ENCODE measurements around the gene PLD4. TPM values are rescaled to one million over a fixed set of nuclear protein-coding genes. Genes with fewer than 3 reads are reported as not detected.
A peak's percentile ranks its signal among the peaks of the same experiment; 100 is the strongest.
"Not testable (repeated sequence)": the region's sequence is repeated elsewhere in the genome, so short reads cannot be mapped to it uniquely, and the experiment has no call there.

Gene PLD4
- total and polyA plus RNA-seq, 7 donors: 0.28 to 7.1 (median 0.71) TPM; not detected in 2

GRCh38 chr14:104939666-104940410 lies 15.2 kb downstream of the PLD4 start:
- no peaks in the 10 kb centered on the region for H3K9me3 ChIP-seq

GRCh38 chr14:104940526-104941150 lies 16.0 kb downstream of the PLD4 start:
- no peaks in the 10 kb centered on the region for H3K27me3 ChIP-seq
- intact Hi-C loops (cut with DNase I): no loop called here
- DNase-seq: peak; percentile 32
- H3K4me3 ChIP-seq: no peak overlapping the region
- no peaks in the 10 kb centered on the region for H3K4me1 ChIP-seq
- 72 to 87% methylated on average over 3 of the region's 3 CpGs for WGBS, 2 donors
- H3K36me3 ChIP-seq: peaks cover 0 to 72% (median 22%) of the 10 kb centered on the region in 4 donors
- no peak overlapping the region for H3K27ac ChIP-seq
- no peaks in the 10 kb centered on the region for H3K9me3 ChIP-seq
- TF ChIP-seq CTCF (IDR thresholded peaks at IDR 0.05) (no peak), EP300 (IDR thresholded peaks at IDR 0.05) (no peak), POLR2AphosphoS5 (IDR thresholded peaks at IDR 0.05) (no peak), POLR2A (IDR thresholded peaks at IDR 0.05) (no peak)

More at GRCh38 chr14:104939666-104940410, 15.2 kb downstream of the PLD4 start:
- intact Hi-C loops (cut with DNase I): no loop called here
- WGBS, 2 donors: 29 to 62% methylated on average over 11 of the region's 11 CpGs
- TF ChIP-seq POLR2AphosphoS5 (IDR thresholded peaks at IDR 0.05) (no peak), POLR2A (IDR thresholded peaks at IDR 0.05) (no peak), EP300 (IDR thresholded peaks at IDR 0.05) (no peak), CTCF (IDR thresholded peaks at IDR 0.05) (no peak)
- Histone ChIP-seq H3K36me3 (peaks cover 0 to 64% (median 22%) of the 10 kb centered on the region in 4 donors), H3K27ac (no peak overlapping the region), H3K4me3 (no peak overlapping the region), H3K4me1 (no peaks in the 10 kb centered on the region), H3K27me3 (no peaks in the 10 kb centered on the region)
- peak; percentile 35 for DNase-seq

GRCh38 chr14:104941508-104942365 lies 17.1 kb downstream of the PLD4 start:
- Histone ChIP-seq H3K27me3 (no peaks in the 10 kb centered on the region), H3K27ac (no peak overlapping the region), H3K9me3 (no peaks in the 10 kb centered on the region), H3K36me3 (peaks cover 0 to 83% (median 22%) of the 10 kb centered on the region in 4 donors), H3K4me1 (no peaks in the 10 kb centered on the region), H3K4me3 (no peak overlapping the region)
- 90 to 94% methylated on average over 26 of the region's 26 CpGs for WGBS, 2 donors
- DNase-seq: peak; percentile 53
- TF ChIP-seq CTCF (IDR thresholded peaks at IDR 0.05) (no peak), POLR2AphosphoS5 (IDR thresholded peaks at IDR 0.05) (no peak), EP300 (IDR thresholded peaks at IDR 0.05) (no peak), POLR2A (IDR thresholded peaks at IDR 0.05) (no peak)
- intact Hi-C loops (cut with DNase I): no loop called here

- intact Hi-C loops (cut with DNase I): no loop called here
- peaks cover 0 to 92% (median 22%) of the 10 kb centered on the region in 4 donors for H3K36me3 ChIP-seq
- no peak overlapping the region for H3K4me3 ChIP-seq
- no peaks in the 10 kb centered on the region for H3K27me3 ChIP-seq
- 93 to 96% methylated on average over 16 of the region's 16 CpGs for WGBS, 2 donors
- H3K9me3 ChIP-seq: no peaks in the 10 kb centered on the region
- H3K27ac ChIP-seq: no peak overlapping the region
- peak; percentile 59 for DNase-seq
- TF ChIP-seq EP300 (IDR thresholded peaks at IDR 0.05) (no peak), POLR2A (IDR thresholded peaks at IDR 0.05) (no peak), CTCF (IDR thresholded peaks at IDR 0.05) (no peak), POLR2AphosphoS5 (IDR thresholded peaks at IDR 0.05) (no peak)
- no peaks in the 10 kb centered on the region for H3K4me1 ChIP-seq
Measured at GRCh38 chr14:104942586-104942985, 17.9 kb downstream of the PLD4 start.

GRCh38 chr14:104943216-104944015 lies 18.7 kb downstream of the PLD4 start:
- intact Hi-C loops (cut with DNase I); H3K4me1 ChIP-seq; H3K27ac ChIP-seq; H3K4me3 ChIP-seq; H3K27me3 ChIP-seq; H3K9me3 ChIP-seq: not testable (repeated sequence)
- WGBS, 2 donors: 91 to 93% methylated on average over 29 of the region's 29 CpGs
- H3K36me3 ChIP-seq: peaks cover 0 to 100% (median 22%) of the 10 kb centered on the region in 4 donors
- DNase-seq: peak; percentile 60

- H3K9me3 ChIP-seq; H3K4me3 ChIP-seq; intact Hi-C loops (cut with DNase I); H3K27me3 ChIP-seq; DNase-seq; H3K4me1 ChIP-seq; H3K27ac ChIP-seq: not testable (repeated sequence)
- WGBS, 2 donors: 76 to 94% methylated on average over 6 of the region's 6 CpGs
- H3K36me3 ChIP-seq: peaks cover 0 to 100% (median 20%) of the 10 kb centered on the region in 4 donors
Measured at GRCh38 chr14:104944016-104944308, 19.3 kb downstream of the PLD4 start.
